NCI-H187 treated with DMSO at 0.1 percent for 48 hours (cell line): ENCODE data around the gene CDC26.
"Not testable (repeated sequence)": the region's sequence is repeated elsewhere in the genome, so short reads cannot be mapped to it uniquely, and the experiment has no call there.

Experiments used
- DNase-seq: peaks from one replicate; lab custom pipeline; 2025; lab: John Stamatoyannopoulos, UW

CDC26 gene

DNA sequence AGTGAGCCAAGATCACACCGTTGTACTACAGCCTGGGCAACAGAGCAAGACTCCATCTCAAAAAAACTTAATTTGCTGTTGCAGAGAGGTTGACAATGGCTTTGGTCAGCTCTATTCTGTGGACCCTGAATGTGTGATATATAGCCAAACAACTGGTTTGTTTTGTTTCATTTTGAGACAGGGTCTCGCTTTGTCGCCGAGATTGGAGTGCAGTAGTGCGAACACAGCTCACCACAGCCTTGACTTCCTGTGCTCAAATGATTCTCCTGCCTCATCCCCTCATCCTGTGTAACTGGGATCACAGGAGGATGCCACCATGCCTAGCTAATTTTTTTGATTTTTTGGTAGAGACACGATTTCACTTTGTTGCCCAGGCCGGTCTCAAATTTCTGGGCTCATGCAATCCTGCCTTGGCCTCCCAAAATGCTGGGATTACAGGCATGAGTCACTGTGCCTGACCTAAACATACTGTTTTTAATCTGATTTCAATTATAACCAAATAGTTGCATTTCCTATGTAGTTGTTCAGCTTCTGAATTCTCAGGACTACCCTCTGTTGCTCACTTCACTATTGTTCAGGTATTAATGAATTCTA lies 18.0 kb upstream of the CDC26 start:
- DNase-seq, result no peak

GRCh38 chr9:113290052-113290607 lies 14.8 kb upstream of the CDC26 start:
- DNase-seq, result no peak

GRCh38 chr9:113289091-113289490 lies 13.7 kb upstream of the CDC26 start:
- DNase-seq, result no peak

- DNase-seq, result no peak
Measured at GRCh38 chr9:113281356-113281755, 6.0 kb upstream of the CDC26 start.

- no peak for DNase-seq
Measured at GRCh38 chr9:113278840-113279239, 3.5 kb upstream of the CDC26 start.

- DNase-seq, result no peak
Measured at GRCh38 chr9:113274474-113275156, 757 bp downstream of the CDC26 start.

GRCh38 chr9:113269871-113270270 lies 5.5 kb downstream of the CDC26 start:
- DNase-seq, result no peak

DNA sequence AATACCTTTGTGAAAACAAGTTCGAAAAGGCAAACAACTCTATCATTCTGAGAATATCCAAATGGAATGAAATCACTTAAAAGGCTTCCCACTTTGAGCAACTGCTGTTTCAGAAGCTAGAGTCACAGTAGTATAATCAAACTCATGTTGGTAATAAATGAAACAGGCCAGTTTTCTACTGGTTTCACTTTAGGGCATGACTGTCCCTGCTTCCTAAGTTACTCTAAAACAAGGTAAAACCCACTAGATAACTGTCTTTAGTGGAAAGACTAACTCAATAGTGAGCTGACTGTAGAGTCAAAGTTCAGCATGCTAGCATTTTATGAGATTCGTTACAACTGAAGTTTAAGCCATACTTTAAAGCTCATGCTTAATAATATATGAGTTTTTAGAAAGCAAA lies 6.0 kb downstream of the CDC26 start:
- DNase-seq, result no peak

DNA sequence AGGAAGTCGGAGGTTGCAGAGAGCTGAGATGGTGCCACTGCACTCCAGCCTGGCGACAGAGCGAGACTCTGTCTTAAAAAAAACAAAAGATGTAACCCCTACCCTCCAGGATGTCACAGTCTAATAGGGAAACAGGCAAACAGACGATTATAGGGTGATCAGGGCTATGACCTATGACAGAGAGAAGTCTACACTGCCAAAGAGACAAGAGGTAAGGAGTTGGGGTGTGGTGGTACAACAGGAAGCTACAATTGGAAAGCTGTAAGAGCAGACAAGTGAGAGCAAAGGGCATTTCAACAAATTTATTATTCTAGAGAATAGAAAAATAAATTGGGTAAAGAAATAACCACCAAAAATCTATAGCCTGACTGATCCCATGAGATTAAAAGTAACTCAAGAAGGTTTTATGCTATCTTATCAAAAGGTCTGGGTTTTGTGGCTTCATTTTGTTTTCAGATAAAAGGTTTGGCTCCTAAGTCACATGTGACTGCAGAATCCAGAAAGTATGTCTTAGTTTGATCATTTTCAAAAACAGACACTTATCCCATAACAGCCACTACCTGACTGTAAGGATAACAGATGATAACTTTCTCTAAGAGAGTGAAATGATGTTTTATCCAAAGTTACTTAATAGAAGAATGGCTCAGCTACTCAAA lies 7.3 kb downstream of the CDC26 start:
- DNase-seq, result no peak

DNA sequence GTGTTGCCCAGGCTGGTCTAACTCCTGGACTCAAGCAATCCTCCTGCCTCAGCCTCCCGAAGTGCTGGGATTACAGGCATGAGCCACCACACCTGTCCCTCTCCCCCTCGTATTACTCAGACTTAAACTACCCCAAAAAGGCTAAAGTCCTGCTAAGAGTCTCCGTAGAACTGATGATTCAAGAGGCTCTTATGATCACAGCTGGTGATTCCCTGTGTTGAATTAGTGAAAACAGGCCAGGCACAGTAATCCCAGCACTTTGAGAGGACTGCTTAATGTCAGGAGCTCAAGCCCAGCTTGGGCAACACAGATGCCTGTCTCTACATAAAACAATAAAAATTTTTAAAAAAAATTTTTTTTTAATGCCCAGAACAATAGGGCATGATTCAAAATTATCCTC lies 9.2 kb downstream of the CDC26 start:
- DNase-seq, result no peak

GRCh38 chr9:113261917-113262671 lies 13.3 kb downstream of the CDC26 start:
- DNase-seq, result no peak

DNA sequence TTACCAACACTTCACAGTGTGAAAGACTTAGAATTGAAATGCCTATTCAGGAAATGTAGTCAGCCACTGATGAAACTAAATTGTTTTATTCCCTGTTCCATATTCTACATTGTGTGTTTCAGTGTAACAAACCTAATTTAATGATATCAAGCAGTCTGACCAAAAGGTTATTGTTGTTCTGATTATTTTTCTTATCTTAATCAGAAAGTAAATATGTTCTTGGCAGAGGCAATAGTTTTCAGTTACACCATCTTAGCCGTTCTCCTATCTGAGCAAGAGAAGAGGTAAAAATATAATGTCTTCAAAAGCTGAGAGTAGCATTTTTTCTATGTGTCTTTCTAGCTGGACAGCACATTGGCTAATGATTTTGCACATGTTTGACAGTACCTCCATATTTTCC lies 17.1 kb downstream of the CDC26 start:
- no peak for DNase-seq

DNA sequence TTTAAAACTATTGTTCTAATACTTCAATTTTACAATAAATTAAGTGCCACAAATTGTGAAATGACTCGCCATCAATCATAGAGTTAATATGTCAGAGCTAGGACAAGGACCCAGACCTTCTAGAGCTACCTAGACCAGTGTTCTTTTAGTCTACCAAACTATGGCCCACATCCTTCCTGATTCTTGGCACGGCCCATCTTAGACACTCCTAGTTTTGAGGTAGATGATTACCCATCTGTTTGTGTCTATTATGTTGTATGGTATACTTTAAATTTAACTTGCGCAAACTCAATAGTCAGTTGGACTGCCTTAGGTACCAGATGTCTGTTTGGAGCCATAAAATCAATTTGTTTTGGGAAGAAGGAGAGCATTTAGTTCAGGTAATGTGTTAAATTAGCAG lies 17.5 kb downstream of the CDC26 start:
- no peak for DNase-seq

GRCh38 chr9:113255438-113255837 lies 19.9 kb downstream of the CDC26 start:
- no peak for DNase-seq

- DNase-seq, result no peak
Measured at GRCh38 chr9:113254991-113255390, 20.4 kb downstream of the CDC26 start.

DNA sequence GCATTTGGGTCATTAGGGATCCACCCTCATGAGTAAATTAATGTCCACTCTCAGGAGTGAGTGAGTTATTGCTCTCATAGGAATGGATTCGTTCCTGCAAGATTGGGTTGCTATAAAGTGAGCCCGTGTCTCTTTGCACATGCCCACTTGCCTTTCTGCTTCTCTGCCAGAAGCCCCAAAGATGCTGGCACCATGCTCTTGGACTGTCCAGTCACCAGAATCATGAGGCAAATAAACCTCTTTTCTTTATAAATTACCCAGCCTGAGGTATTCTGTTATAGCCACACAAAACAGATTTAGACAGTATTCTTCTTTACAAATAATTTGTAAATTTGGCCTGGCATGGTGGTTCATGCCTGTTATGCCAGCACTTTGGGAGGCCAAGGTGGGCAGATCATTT lies 24.6 kb downstream of the CDC26 start:
- DNase-seq, result no peak

GRCh38 chr9:113249661-113250060 lies 25.7 kb downstream of the CDC26 start:
- not testable (repeated sequence) for DNase-seq

DNA sequence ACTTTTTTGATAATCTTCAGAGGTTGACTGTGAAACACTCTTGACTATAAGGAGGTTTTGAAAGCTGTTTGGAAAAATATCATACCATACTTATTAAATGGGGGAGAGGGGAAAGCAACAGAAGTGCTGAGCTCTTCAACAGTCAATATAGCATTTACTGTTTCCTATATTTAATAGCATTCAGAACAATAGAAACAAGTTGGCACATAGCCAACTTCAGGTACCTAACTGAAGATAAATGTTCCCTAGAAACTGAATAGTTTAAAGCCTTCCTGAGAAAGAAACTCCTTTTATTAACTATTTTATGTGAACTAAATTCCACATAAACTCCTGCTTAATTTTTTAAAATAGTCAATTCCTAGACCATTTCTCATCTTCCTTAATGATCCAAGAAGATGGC lies 27.7 kb downstream of the CDC26 start:
- no peak for DNase-seq

- no peak for DNase-seq
Measured at GRCh38 chr9:113246928-113247327, 28.4 kb downstream of the CDC26 start.

DNA sequence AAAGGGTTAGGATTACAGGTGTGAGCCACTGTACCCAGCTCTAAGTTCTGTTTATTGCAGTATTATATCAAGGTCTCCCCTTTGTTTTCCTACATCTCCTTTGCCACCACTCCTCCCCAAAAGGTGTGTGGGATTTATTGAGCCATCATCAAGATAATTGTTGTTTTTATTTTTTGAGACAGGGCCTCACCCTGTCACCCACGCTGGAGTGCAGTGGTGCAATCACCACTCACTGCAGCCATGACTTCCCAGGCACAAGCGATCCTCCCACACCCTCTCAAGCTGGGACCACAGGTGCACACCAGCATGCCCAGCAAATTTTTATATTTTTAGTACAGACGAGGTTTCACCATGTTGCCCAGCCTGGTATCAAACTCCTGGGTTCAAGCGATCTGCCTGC lies 29.5 kb downstream of the CDC26 start:
- DNase-seq, result no peak

DNA sequence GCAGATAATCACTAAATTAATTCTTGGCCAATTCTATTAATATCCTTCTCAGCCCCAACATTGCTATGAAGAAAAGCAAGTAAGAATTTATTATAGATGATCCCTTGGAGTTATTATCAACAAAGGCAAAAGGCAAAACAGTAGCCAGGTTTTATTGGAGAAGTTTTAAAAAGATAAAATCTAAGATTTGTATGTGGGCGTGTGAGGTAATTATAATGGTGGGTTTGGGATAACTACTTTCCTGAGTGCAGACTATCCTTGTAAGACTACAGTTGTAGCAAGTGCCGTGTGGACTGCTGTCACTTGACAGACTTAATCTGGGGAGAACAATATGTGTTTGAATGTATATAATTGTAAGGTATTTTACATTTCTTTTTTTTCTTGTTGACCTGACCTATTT lies 30.8 kb downstream of the CDC26 start:
- DNase-seq, result no peak

DNA sequence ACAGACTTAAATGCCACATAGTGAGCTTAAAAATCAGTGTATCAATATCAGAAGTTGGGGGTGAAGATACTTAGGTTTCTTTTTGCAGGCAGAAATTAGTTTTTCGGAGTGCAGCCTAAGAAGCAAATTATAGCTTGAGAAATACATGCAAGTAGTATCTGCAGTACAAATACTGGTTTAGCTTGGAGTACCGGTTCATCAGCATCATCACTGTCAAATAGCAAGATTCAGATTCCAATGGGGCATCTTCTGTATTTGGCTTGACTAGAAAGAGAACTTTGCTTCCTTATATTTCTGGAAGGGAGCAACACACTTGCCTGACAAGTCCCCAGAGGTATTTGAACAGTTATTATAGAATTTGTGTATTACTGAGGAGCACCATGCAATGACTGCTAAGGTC lies 34.2 kb downstream of the CDC26 start:
- DNase-seq, result no peak

GRCh38 chr9:113238859-113239232 lies 36.5 kb downstream of the CDC26 start:
- no peak for DNase-seq
